Glutamatergic neuron (in vitro differentiated cells): Measurements from ENCODE around the gene PPP2R1A. TPM values are rescaled to one million over a fixed set of nuclear protein-coding genes. Genes with fewer than 3 reads are reported as not detected.

Source experiments
- DNase-seq: peaks from one replicate; pipeline ENCODE4 v3.0.0; 2022
- H3K27ac Mint-ChIP-seq: one replicate; pipeline ENCODE4 v1.8.0; 2020; ENCODE audit warnings: mild to moderate bottlenecking, mixed read lengths, inconsistent platforms; ENCODE audit not compliant: unreplicated experiment
- H3K27me3 Mint-ChIP-seq: one replicate; pipeline ENCODE4 v1.8.0; 2020; ENCODE audit warnings: mild to moderate bottlenecking, moderate library complexity, mixed read lengths, inconsistent platforms; ENCODE audit not compliant: unreplicated experiment
- H3K36me3 Mint-ChIP-seq: one replicate; pipeline ENCODE4 v1.8.0; 2020; ENCODE audit warnings: mild to moderate bottlenecking, mixed read lengths, inconsistent platforms; ENCODE audit not compliant: unreplicated experiment
- H3K4me1 Mint-ChIP-seq: one replicate; pipeline ENCODE4 v1.8.0; 2020; ENCODE audit warnings: mild to moderate bottlenecking, low read depth, mixed read lengths, inconsistent platforms; ENCODE audit not compliant: unreplicated experiment
- H3K4me3 Mint-ChIP-seq: one replicate; pipeline ENCODE4 v1.8.0; 2020; ENCODE audit warnings: mild to moderate bottlenecking, mixed read lengths, inconsistent platforms; ENCODE audit not compliant: unreplicated experiment
- H3K9me3 Mint-ChIP-seq: one replicate; pipeline ENCODE4 v1.8.0; 2020; ENCODE audit warnings: mild to moderate bottlenecking, moderate library complexity, mixed read lengths, inconsistent platforms; ENCODE audit not compliant: unreplicated experiment
- CTCF ChIP-seq: fragments of 200-600 bp; sonication (generic); IDR thresholded peaks from one replicate; pipeline ENCODE4 v1.5.0; 2021; ENCODE audit not compliant: partially characterized antibody, unreplicated experiment
- total RNA-seq: library from RNA; stranded (reverse); fragmentation: NEBNext Ultra II Directional; extraction: Animal tissue kit (Norgen Biotek cat#: 25700); gene quantifications from one replicate; pipeline ENCODE4 v1.2.1, GENCODE V29; 2021; ENCODE audit not compliant: unreplicated experiment

The PPP2R1A gene
- total RNA-seq, 1 donor from 2014 or later: 311 TPM

GRCh38 chr19:52172347-52172746 is 17.5 kb upstream of the PPP2R1A start:
- no peak for DNase-seq
- TF ChIP-seq CTCF: no peak
- peaks cover 13% of the 10 kb centered on the region for H3K9me3 Mint-ChIP-seq
- peaks cover 26% of the 10 kb centered on the region for H3K36me3 Mint-ChIP-seq
- H3K27ac Mint-ChIP-seq: peak overlapping the region; percentile 87
- peak overlapping the region; percentile 97 for H3K4me3 Mint-ChIP-seq
- peaks cover 3% of the 10 kb centered on the region for H3K4me1 Mint-ChIP-seq
- peaks cover 4% of the 10 kb centered on the region for H3K27me3 Mint-ChIP-seq

GRCh38 chr19:52176574-52176973 is 13.3 kb upstream of the PPP2R1A start:
- Mint-ChIP-seq H3K4me3 (no peak overlapping the region), H3K27ac (no peak overlapping the region), H3K9me3 (peaks cover 8% of the 10 kb centered on the region), H3K36me3 (peaks cover 8% of the 10 kb centered on the region), H3K4me1 (no peaks in the 10 kb centered on the region), H3K27me3 (peaks cover 3% of the 10 kb centered on the region)
- no peak for DNase-seq
- no peak for TF ChIP-seq CTCF

- H3K4me3 Mint-ChIP-seq: no peak overlapping the region
- H3K36me3 Mint-ChIP-seq: no peaks in the 10 kb centered on the region
- peaks cover 9% of the 10 kb centered on the region for H3K27me3 Mint-ChIP-seq
- peaks cover 8% of the 10 kb centered on the region for H3K4me1 Mint-ChIP-seq
- H3K9me3 Mint-ChIP-seq: peaks cover 5% of the 10 kb centered on the region
- no peak overlapping the region for H3K27ac Mint-ChIP-seq
- DNase-seq: no peak
- TF ChIP-seq CTCF: no peak
Observed at GRCh38 chr19:52187407-52187806, 2.4 kb upstream of the PPP2R1A start.

GRCh38 chr19:52188822-52189734 is 774 bp upstream of the PPP2R1A start:
- DNase-seq: peak; percentile 96
- peaks cover 5% of the 10 kb centered on the region for H3K9me3 Mint-ChIP-seq
- H3K36me3 Mint-ChIP-seq: peaks cover 2% of the 10 kb centered on the region
- peak overlapping the region; percentile 91 for H3K4me3 Mint-ChIP-seq
- peaks cover 9% of the 10 kb centered on the region for H3K27me3 Mint-ChIP-seq
- peaks cover 11% of the 10 kb centered on the region for H3K4me1 Mint-ChIP-seq
- no peak for TF ChIP-seq CTCF
- peak overlapping the region; percentile 95 for H3K27ac Mint-ChIP-seq
